Naive B cell (primary cell): ENCODE data around the gene PRSS27. TPM values are rescaled to one million over a fixed set of nuclear protein-coding genes. Genes with fewer than 3 reads are reported as not detected.
"Not testable (repeated sequence)": the region's sequence is repeated elsewhere in the genome, so short reads cannot be mapped to it uniquely, and the experiment has no call there.

Experiments
- ATAC-seq, 2 donors: fragments of 150-1000 bp; cut with Tn5 transposase; 2 replicates each; pipeline ENCODE4 v1.10.0; 2021; ENCODE audit warnings: low read depth in 2 of 2, mild to moderate bottlenecking in 2 of 2, moderate library complexity in 2 of 2
- DNase-seq: peaks from one replicate; pipeline ENCODE4 v3.0.0; 2022
- H3K27ac Mint-ChIP-seq, 6 donors: one replicate each; pipeline ENCODE4 v1.8.0; 2020 to 2022; ENCODE audit warnings: mild to moderate bottlenecking in 6 of 6, mixed read lengths in 6 of 6, moderate library complexity in 5 of 6, inconsistent platforms in 2 of 6
- H3K27me3 Mint-ChIP-seq, 3 donors: one replicate each; pipeline ENCODE4 v1.8.0; 2021 to 2022; ENCODE audit warnings: mixed read lengths in 3 of 3, mild to moderate bottlenecking in 1 of 3
- H3K36me3 Mint-ChIP-seq, 2 donors: one replicate each; pipeline ENCODE4 v1.8.0; 2020 to 2022; ENCODE audit warnings: mixed read lengths in 2 of 2, inconsistent platforms in 1 of 2, mild to moderate bottlenecking in 1 of 2
- H3K4me1 Mint-ChIP-seq, 3 donors: one replicate each; pipeline ENCODE4 v1.8.0; 2020 to 2022; ENCODE audit warnings: mixed read lengths in 3 of 3, inconsistent platforms in 1 of 3, mild to moderate bottlenecking in 1 of 3, moderate library complexity in 1 of 3
- H3K4me3 Mint-ChIP-seq, 8 donors: one replicate each; pipeline ENCODE4 v1.8.0; 2020 to 2022; ENCODE audit warnings: mild to moderate bottlenecking in 8 of 8, mixed read lengths in 8 of 8, moderate library complexity in 8 of 8, inconsistent platforms in 2 of 8
- H3K9me3 Mint-ChIP-seq, 7 donors: one replicate each; pipeline ENCODE4 v1.8.0; 2020 to 2022; ENCODE audit warnings: mixed read lengths in 7 of 7, mild to moderate bottlenecking in 5 of 7, inconsistent platforms in 2 of 7, moderate library complexity in 1 of 7
- polyA plus RNA-seq, 6 donors: library from polyadenylated mRNA; unstranded; fragments of 300-500 nt; fragmentation: Illumina TruSeq; gene quantifications; one replicate each; pipeline ENCODE4 v1.2.3, GENCODE V29; 2021; ENCODE audit warnings: low read depth in 6 of 6

The PRSS27 gene
- polyA plus RNA-seq, 6 donors from 2014 or later, result 0.36 TPM; not detected in 5

DNA sequence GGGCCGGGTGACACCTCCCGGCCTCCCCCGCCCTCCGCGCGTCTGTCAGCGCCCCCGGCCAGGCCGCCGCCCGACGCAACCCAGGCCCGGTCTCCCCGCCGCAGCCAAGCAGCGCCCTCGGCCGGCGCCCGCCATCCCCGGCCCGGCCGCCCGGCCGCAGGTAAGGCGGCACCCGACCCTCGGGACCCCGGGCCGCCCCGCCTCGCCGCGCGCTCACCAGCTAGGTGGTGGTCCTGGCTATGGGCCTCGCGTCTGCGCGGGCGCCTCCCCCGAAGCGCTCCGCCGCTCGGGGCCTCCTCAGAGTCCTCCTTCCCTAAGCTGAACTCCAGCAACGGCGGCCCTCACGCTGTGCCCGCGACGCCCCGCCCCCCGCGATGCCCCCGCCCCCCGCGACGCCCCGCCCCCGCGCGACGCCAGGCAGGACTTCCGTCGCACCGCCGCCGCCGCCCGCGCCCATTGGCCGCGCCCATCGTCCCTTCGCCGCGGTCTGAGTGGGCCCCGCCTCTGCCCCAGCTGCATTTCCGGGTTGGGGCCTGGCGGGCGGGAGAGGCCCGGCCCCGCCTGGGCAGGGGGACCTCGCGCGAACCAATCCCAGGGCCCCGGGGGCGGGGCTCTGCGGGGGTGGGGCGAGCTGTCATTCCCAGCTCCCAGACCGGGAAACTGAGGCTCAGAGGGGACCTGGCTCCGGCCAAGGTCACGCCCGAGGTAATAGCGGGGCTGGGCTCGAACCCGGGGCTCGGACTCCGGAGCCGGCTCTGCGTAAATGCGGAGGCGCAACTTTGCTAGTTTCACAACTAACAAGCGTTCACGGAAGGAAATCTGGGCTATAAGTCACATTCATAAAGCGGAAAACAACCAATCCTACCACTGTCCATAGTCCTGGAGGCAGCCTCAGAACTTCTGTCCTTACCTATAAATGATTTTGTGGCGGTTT lies 46.7 kb downstream of the PRSS27 start:
- Mint-ChIP-seq H3K27ac (peak overlapping the region; percentile 67 to 94 (median 90)), H3K4me3 (peak overlapping the region; percentile 68 to 92 (median 88)), H3K4me1 (peaks cover 13 to 33% (median 25%) of the 10 kb centered on the region in 3 donors), H3K9me3 (no peaks in the 10 kb centered on the region), H3K36me3 (peaks cover 0 to 7% of the 10 kb centered on the region in 2 donors), H3K27me3 (no peaks in the 10 kb centered on the region)
- DNase-seq (peak; percentile 96), ATAC-seq (peak; percentile 87)

DNA sequence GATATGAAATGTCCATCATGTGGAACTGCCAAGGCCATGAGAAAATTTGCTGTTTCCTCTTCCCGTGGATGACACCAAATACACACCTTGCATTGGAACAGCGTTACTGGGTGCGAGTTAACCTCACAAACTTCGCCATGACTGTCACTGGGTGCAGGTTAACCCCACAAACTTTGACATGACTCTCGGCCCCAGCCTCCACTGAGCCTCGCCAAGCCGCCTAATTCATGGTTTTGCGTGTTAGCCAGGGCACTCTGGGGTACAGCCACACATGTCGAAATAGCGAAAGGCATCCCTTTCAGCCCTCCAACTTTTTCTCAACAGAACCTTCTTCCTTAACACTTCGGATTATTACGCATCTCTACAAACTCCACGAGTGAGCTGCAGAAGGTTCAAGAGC lies 48.3 kb downstream of the PRSS27 start:
- Mint-ChIP-seq H3K9me3 (no peaks in the 10 kb centered on the region), H3K27me3 (no peaks in the 10 kb centered on the region), H3K4me3 (peak overlapping the region in 7 of 8 donors; percentile 65 to 82 (median 72)), H3K36me3 (peaks cover 0 to 11% of the 10 kb centered on the region in 2 donors), H3K27ac (peak overlapping the region in 4 of 6 donors; percentile 20 to 91 (median 44)), H3K4me1 (peaks cover 13 to 33% (median 25%) of the 10 kb centered on the region in 3 donors)
- ATAC-seq, result no peak
- DNase-seq, result no peak

DNA sequence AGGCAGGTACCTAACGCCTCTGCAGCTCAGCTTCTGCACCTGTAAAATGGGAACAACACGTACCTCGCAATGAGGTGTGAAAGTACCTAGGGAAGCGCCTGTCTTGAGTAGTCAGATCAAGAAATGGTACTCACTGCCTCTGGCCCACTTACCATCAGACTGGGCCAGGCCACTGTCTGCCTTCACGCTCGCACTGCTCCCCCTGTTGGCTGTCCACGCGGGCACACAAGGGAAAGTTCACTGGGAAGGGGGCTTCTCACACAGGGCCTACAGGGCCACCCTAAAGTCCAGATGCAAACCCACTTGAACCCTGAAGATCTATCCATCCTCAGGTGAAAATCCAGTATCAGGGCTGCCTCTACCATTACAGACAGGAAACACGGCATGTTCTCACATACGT lies 48.8 kb downstream of the PRSS27 start:
- H3K36me3 Mint-ChIP-seq, result peaks cover 0 to 11% of the 10 kb centered on the region in 2 donors
- H3K9me3 Mint-ChIP-seq, H3K27me3 Mint-ChIP-seq, DNase-seq, ATAC-seq: not testable (repeated sequence)
- H3K4me3 Mint-ChIP-seq, result peak overlapping the region in 4 of 8 donors; percentile 12 to 82 (median 52)
- H3K4me1 Mint-ChIP-seq, result peaks cover 13 to 33% (median 25%) of the 10 kb centered on the region in 3 donors
- peak overlapping the region in 5 of 6 donors; percentile 33 to 95 (median 59) for H3K27ac Mint-ChIP-seq

DNA sequence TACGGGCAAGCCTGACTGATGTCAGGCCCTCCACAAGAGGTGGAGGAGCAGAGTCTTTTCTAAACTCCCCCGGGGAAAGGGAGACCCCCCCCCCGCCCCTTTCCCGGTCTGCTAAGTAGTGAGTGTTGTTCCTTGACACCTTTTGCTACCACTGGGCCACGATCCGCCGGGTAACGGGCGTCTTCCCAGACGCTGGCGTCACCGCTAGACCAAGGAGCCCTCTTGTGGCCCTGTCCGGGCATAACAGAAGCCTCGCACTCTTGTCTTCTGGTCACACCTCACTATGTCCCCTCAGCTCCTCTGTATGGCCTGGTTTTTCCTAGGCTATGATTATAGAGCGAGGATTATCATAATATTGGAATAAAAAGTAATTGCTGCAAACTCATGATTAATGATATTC lies 50.0 kb downstream of the PRSS27 start:
- Mint-ChIP-seq H3K4me3 (peak overlapping the region in 6 of 8 donors; percentile 24 to 65 (median 42)), H3K36me3 (peaks cover 0 to 11% of the 10 kb centered on the region in 2 donors), H3K4me1 (peaks cover 13 to 33% (median 25%) of the 10 kb centered on the region in 3 donors), H3K27ac (peak overlapping the region in 5 of 6 donors; percentile 21 to 94 (median 58))
- not testable (repeated sequence) for H3K9me3 Mint-ChIP-seq, H3K27me3 Mint-ChIP-seq, ATAC-seq
- DNase-seq, result peak; percentile 42

DNA sequence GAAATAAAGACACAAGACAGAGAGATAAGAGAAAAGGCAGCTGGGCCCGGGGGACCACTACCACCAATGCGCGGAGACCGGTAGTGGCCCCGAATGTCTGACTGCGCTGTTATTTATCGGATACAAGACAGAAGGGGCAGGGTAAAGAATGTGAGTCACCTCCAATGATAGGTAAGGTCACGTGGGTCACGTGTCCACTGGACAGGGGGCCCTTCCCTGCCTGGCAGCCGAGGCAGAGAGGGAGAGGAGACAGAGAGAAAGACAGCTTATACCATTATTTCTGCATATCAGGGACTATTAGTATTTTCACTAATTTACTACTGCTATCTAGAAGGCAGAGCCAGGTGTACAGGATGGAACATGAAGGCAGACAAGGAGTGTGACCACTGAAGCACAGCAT lies 50.4 kb downstream of the PRSS27 start:
- peaks cover 13 to 33% (median 25%) of the 10 kb centered on the region in 3 donors for H3K4me1 Mint-ChIP-seq
- H3K9me3 Mint-ChIP-seq, result not testable (repeated sequence)

DNA sequence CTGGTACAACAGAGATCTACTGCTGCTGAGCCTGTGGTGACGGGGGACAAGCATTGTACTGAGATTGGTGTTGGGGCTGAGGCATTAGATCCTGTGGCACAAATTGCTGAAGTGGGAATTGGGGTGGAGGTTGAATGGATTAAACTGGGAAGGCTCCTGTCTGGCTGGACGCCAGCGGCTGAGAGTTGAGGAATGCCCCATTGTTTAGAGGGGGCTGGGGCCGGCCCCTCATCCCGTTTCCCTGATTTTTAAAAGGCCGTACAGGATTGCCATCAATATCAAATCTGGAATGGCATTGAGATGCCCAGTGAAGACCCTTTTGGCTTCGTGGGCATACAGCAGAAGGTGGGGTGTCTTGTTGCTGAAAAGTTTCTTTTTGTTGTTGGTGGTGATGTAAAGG lies 53.4 kb downstream of the PRSS27 start:
- not testable (repeated sequence) for H3K27me3 Mint-ChIP-seq, H3K9me3 Mint-ChIP-seq, H3K4me3 Mint-ChIP-seq, ATAC-seq, DNase-seq
- Mint-ChIP-seq H3K27ac (peak overlapping the region in 1 of 6 donors; percentile 50), H3K36me3 (peaks cover 6 to 11% of the 10 kb centered on the region in 2 donors), H3K4me1 (peaks cover 13 to 25% (median 24%) of the 10 kb centered on the region in 3 donors)

More for the DNA sequence above, 50.4 kb downstream of the PRSS27 start:
- not testable (repeated sequence) for H3K27me3 Mint-ChIP-seq, ATAC-seq, DNase-seq
- Mint-ChIP-seq H3K36me3 (peaks cover 0 to 11% of the 10 kb centered on the region in 2 donors), H3K27ac (peak overlapping the region in 4 of 6 donors; percentile 29 to 94 (median 59)), H3K4me3 (peak overlapping the region in 4 of 8 donors; percentile 15 to 65 (median 32))

DNA sequence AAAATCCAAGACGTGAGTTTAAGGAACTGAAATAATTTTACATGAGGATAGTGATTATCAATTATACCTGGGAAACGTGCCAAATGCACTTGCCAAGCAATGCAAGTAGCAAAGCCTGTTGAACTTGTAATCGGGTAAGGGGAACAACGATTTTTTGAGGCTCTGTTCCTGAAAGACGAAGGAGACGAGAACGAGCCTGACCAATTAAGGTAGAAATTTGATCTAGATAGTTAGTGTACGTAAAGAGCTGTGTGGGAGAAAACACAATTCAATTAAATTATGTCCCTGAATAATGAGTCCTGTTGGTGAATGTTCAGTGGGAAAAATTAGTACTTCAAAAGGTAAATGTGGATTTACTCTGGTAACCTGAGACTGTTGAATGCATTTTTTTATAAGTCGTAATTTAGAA lies 55.4 kb downstream of the PRSS27 start:
- H3K36me3 Mint-ChIP-seq, result peaks cover 6 to 11% of the 10 kb centered on the region in 2 donors
- ATAC-seq, result no peak
- no peak overlapping the region for H3K27ac Mint-ChIP-seq

DNA sequence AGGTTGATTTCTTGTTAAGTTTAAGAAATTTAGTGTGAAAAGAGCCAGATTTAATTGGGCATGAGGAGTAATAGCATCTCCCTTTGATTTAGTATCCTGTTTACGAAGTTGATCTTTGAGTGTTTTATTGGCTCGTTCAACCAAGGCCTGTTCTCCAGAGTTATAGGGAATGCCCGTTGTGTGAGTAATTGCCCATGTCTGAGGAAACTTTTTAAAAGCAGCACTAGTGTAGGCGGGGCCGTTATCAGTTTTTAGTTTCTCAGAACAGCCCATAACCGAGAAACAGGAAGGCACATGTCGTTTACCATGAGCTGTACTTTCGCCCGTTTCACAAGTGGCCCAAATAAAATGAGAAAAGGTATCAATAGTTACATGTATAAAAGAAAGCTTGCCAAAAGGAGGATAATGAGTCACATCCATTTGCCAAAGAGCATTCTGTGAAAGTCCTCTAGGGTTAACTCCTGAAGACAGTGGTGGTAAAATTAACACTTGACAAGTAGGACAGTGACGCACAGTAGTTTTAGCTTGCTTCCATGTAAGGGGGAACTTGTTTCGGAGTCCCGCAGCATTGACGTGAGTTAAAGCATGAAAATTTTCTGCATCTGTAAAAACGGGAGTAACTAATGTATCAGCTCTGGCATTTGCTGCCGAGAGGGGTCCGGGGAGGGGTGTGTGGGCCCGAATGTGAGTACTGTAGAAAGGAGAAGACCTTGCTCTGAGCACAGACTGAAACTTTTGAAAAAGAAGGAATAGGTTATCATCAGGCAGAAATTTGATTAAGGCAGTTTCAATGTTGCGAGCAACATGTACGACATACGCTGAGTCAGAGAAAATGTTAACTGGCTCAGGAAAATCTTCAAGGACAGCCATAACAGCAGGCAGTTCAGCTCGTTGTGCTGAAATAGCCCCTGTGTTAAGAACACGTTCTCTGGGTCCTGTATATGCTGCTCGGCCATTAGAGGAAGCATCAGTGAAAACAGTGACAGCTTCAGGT lies 56.2 kb downstream of the PRSS27 start:
- H3K9me3 Mint-ChIP-seq, result no peaks in the 10 kb centered on the region
- peak overlapping the region in 4 of 6 donors; percentile 28 to 64 (median 40) for H3K27ac Mint-ChIP-seq
- H3K36me3 Mint-ChIP-seq, result peaks cover 6 to 9% of the 10 kb centered on the region in 2 donors
- ATAC-seq (no peak), DNase-seq (no peak)
- no peak overlapping the region for H3K4me3 Mint-ChIP-seq
- no peaks in the 10 kb centered on the region for H3K27me3 Mint-ChIP-seq
- H3K4me1 Mint-ChIP-seq, result peaks cover 6 to 15% (median 15%) of the 10 kb centered on the region in 3 donors

More for the DNA sequence above, 55.4 kb downstream of the PRSS27 start:
- Mint-ChIP-seq H3K9me3 (no peaks in the 10 kb centered on the region), H3K4me1 (peaks cover 9 to 19% (median 18%) of the 10 kb centered on the region in 3 donors), H3K27me3 (no peaks in the 10 kb centered on the region), H3K4me3 (no peak overlapping the region)
- no peak for DNase-seq

Other genes with a start within 250 kb of the PRSS27 start
- not detected for gene NTN3, start 248.9 kb downstream of the PRSS27 start, polyA plus RNA-seq
- gene TBC1D24, start 245.1 kb downstream of the PRSS27 start, polyA plus RNA-seq, result 1 to 10 TPM in 4 of 6 donors, under 1 TPM in 2; 0.22 to 3.3 (median 2.5) TPM
- 100 to 1,000 TPM in 3 of 6 donors, 10 to 100 TPM in 3; 75.4 to 114 (median 98.1) TPM for gene ATP6V0C, start 206.3 kb downstream of the PRSS27 start, polyA plus RNA-seq
- gene AMDHD2, start 199.9 kb downstream of the PRSS27 start, polyA plus RNA-seq, result 10 to 100 TPM; 17.6 to 24.0 (median 20.5) TPM
- 1 to 10 TPM; 2.4 to 5.7 (median 3.5) TPM for gene CEMP1, start 188.8 kb downstream of the PRSS27 start, polyA plus RNA-seq
- 10 to 100 TPM; 16.7 to 44.8 (median 38.9) TPM for gene PDPK1, start 182.2 kb downstream of the PRSS27 start, polyA plus RNA-seq
- gene KCTD5, start 37.7 kb downstream of the PRSS27 start, polyA plus RNA-seq, result 10 to 100 TPM; 18.3 to 27.5 (median 22.3) TPM
- gene SRRM2, start 32.4 kb upstream of the PRSS27 start, polyA plus RNA-seq, result 100 to 1,000 TPM in 1 of 6 donors, 10 to 100 TPM in 5; 25.0 to 147 (median 45.1) TPM
- gene ELOB, start 57.1 kb upstream of the PRSS27 start, polyA plus RNA-seq, result 100 to 1,000 TPM; 159 to 241 (median 203) TPM
- gene PRSS33, start 67.3 kb upstream of the PRSS27 start, polyA plus RNA-seq, result not detected
- not detected for gene PRSS41, start 78.2 kb upstream of the PRSS27 start, polyA plus RNA-seq
- gene PRSS21, start 97.0 kb upstream of the PRSS27 start, polyA plus RNA-seq, result 1 to 10 TPM in 4 of 6 donors, under 1 TPM in 1, not detected in 1; 0.51 to 4.4 (median 1.9) TPM
- gene ZG16B, start 110.1 kb upstream of the PRSS27 start, polyA plus RNA-seq, result not detected
- gene PRSS22, start 137.9 kb upstream of the PRSS27 start, polyA plus RNA-seq, result not detected
- 10 to 100 TPM; 15.6 to 22.6 (median 18.9) TPM for gene FLYWCH2, start 163.0 kb upstream of the PRSS27 start, polyA plus RNA-seq
- 10 to 100 TPM in 3 of 6 donors, 1 to 10 TPM in 3; 6.3 to 13.4 (median 9.5) TPM for gene FLYWCH1, start 191.7 kb upstream of the PRSS27 start, polyA plus RNA-seq
- gene KREMEN2, start 244.1 kb upstream of the PRSS27 start, polyA plus RNA-seq, result 1 to 10 TPM in 3 of 6 donors, under 1 TPM in 2, not detected in 1; 0.25 to 4.4 (median 1.2) TPM
- gene PAQR4, start 249.1 kb upstream of the PRSS27 start, polyA plus RNA-seq, result 1 to 10 TPM in 3 of 6 donors, under 1 TPM in 2, not detected in 1; 0.43 to 1.3 (median 1.1) TPM